T-helper 9 cell (primary cell): ENCODE measurements around the gene ALDOA.
"Not testable (repeated sequence)": the region's sequence is repeated elsewhere in the genome, so short reads cannot be mapped to it uniquely, and the experiment has no call there.

Experiments used
- DNase-seq: peaks from one replicate; pipeline ENCODE4 v3.0.0-alpha.2; 2020

Gene ALDOA

GRCh38 chr16:30091474-30092372, 26.2 kb downstream of the ALDOA start, which contains the start of gene TBX6:
Gene TBX6, minus strand, starts transcription at chr16:30091924. Its CDS starts 731 bp downstream, at chr16:30091193.
- DNase-seq, result peak; percentile 90

- DNase-seq, result peak; percentile 56
These were observed 26.9 kb downstream of the ALDOA start for GRCh38 chr16:30092373-30093010.

- no peak for DNase-seq
These were observed 29.1 kb downstream of the ALDOA start for GRCh38 chr16:30094541-30095165.

DNA sequence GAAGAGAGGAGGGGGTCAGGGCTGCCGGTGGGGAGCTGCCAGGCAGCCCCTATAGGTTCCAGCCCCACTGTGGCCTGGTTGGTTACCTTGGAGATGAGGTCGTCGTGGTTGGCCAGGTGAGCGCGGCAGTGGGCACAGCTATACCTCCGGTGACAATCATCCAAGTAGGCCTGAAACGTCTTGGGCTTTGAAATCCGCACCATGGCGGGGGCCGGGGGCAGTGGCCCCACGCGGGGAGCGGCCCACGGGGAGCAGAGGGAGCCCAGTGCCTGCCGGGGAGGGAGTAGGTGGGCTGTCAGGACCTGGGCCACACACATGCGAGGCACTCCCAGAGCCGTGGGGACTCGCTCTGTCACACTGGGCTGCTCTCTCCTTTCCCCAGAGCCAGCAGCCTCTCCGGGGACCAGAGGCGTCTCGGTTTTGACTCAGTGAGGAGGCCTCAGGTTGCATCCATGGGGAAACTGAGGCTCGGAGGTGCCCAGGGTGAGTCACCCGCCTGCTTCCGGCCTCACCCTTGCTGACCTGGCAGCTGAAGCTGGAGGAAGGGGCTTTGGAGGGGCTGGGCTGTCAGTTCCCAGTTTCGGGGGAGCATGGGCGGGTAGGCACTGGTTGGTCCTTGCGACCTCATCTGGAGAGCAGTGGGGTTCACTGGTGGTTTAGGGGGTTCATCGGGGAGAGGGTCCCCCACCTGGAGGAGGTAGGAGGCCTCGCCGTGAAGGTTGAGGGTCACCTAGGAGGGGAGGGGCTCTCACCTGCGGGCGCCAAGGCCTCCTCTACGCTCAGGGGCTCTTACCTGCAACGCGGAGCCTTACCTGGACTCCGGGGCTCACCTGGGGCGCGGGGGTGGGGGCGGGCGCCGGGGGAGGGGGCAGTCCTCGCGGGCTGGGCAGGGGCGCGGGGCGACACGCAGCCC, 29.9 kb downstream of the ALDOA start:
- no peak for DNase-seq

GRCh38 chr16:30096105-30096861, 30.7 kb downstream of the ALDOA start, which contains the start of gene YPEL3:
Gene YPEL3, minus strand, starts transcription at chr16:30096213. Its CDS starts 731 bp downstream, at chr16:30095482.
- DNase-seq, result peak; percentile 85

- DNase-seq, result no peak
These were observed 31.5 kb downstream of the ALDOA start for GRCh38 chr16:30096862-30097563.

DNA sequence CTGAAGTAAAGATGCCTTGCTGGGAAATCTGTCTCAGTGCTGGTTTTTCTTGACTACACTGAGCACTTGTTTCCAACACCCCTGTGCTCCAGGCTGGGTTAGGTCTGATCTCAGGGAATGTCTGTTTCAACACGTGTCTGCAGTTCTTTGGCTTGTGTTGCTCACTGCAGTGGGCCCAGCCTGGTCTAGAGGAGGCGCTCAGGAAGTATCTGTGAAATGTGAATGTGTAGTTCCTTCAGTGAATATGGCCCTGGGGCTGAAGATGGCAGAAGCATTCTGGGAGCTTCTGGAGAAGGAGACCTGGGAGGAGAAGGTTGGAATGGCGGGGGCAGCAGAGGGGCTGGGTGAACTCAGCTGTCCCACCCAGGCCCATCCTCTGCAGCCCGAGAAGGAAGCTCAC, 38.5 kb downstream of the ALDOA start:
- DNase-seq, result no peak

DNA sequence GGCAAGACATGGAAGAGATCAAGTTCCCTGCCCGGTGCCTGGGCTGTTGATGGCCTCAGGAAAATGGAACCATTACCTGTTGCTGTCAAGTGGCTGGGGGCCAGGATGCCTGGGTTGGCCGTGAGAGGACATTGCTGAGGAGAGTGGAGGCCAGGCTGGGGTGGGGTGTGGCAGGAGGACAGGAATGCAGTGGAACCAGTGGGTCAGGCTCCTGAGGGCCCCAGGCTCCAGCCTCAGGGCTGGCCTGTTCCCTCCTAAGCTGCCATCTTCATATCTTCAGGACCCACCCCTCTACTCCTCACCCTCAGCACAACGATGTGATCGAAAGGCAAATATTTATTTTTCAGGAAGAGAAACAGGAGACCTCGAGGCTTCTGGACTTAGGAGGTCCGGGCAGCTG, 38.9 kb downstream of the ALDOA start:
- no peak for DNase-seq

DNA sequence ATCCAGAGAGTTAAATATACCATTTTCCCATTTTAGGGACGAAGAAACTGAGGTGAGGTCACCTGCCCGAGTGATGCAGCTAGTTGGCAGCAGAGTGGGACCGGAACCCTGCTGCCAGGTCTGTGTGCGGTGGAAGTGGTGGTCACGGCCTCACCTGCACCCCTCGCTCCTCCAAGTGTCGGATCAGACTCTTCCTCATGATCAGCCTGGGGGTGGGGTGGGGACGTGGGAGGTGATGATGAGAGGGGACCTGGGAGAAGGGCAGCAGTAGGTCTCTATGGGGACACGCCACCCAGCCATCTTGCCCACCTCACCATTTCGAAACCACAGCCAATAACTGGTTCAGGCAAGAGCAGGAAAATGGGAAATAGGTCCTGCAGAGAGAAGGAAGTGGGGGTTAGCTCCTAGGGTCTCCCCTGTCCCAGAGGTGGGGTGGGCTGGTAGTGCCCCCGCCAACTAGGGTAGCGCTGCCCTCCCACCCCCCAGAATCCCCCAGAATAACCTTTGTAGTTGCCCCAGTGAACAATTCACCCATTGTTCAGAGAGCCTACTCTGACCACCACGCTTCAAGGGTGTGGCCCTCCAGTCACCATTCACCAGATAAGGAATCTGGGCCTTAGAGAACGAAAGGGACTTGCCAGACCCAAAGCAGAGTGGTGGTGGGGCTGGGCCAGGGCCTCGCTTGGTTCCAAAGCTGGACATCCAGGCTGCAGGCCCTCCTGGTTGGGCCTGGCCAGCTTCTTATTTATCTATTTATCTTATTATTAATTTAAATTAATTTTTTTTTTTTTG, 42.7 kb downstream of the ALDOA start:
- DNase-seq, result no peak

DNA sequence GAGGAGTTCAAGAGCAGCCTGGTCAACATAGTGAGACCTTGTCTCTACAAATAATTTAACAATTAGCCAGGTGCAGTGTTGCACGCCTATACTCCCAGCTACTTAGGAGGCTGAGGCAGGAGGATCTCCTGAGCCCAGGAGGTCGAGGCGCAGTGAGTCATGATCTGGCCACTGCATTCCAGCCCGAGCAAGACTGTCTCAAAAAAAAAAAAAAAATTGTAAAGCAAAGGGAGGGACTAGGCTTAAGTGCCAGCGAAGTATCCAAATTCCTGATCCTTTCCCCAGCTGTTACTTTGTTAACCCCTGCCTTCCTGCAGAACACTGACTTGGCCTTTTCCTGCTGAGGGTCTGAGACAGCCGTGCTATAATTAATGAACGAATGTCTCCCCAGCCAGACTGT, 45.1 kb downstream of the ALDOA start:
- no peak for DNase-seq

- peak; percentile 52 for DNase-seq
These were observed 46.9 kb downstream of the ALDOA start for GRCh38 chr16:30112197-30113030.

DNA sequence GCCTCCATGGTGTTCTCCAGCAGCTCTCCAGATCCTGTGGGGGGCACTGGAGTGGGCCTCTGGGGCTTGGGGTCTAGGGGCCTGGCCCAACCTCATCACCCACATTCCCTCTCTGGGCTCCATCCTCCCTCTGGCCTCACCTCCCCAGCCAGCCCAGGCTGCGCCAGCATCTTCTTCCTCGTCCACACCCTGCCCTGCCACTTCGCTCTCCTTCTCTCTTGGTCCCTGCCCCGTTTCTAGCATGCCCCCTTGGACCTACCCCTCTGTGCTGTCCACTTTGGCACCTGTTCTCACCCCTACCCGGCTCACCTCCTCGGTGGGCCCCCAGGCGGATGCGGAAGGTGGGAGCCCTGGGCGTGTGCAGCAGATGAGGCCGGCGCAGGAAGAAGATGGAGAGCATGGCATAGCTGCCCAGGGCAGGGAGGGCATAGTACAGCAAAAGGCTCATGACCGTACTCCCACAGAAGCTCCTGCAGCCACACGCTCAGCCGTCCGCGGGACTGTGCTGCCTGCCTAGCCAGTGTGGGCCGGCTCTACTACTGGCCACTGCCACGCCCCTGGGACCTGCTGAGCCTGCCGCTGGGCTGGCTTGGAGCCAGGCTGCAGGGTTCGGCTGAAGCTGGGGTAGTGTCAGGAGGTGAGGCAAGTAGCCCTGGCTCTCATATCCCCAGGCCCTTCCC, 47.6 kb downstream of the ALDOA start, which contains the start of gene GDPD3:
GDPD3 (minus strand) TSS at position 507 of the 680 bp plus-strand sequence; CDS start at position 448, 59 bp downstream.
- DNase-seq, result no peak

DNA sequence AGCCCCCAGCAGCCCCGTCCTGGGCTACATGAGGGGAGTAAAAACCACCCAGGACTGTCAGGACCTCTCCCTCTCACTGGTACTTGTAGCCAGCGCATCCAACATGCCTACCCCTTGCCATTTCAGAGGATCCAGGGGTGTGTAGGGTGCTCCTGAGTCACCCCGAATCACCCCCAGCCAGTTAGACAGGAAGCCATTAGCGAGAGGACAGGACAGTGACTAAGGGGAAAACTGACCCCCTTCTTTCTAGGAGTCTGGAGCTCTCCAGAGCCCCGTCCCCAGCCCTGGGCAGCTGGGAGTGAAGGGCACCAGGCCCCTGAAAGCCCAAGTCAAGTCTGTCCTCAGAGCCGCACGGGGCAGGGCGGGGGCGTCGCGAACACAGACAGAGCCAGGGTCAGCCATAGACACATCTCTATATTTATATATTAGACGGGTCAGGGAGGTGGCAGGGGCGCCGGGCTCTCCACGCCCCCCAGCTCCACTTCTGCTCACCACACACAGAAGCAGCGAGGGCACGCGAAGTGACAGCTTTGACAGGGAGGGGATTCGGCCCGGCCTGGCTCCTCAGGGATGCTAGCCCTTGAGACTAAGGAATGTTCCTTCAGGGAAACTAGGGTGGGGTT, 48.3 kb downstream of the ALDOA start:
- no peak for DNase-seq

GRCh38 chr16:30114411-30114810, 48.9 kb downstream of the ALDOA start:
- DNase-seq, result no peak

GRCh38 chr16:30114833-30115232, 49.3 kb downstream of the ALDOA start:
- not testable (repeated sequence) for DNase-seq

- no peak for DNase-seq
These were observed 49.7 kb downstream of the ALDOA start for GRCh38 chr16:30115238-30115637.

DNA sequence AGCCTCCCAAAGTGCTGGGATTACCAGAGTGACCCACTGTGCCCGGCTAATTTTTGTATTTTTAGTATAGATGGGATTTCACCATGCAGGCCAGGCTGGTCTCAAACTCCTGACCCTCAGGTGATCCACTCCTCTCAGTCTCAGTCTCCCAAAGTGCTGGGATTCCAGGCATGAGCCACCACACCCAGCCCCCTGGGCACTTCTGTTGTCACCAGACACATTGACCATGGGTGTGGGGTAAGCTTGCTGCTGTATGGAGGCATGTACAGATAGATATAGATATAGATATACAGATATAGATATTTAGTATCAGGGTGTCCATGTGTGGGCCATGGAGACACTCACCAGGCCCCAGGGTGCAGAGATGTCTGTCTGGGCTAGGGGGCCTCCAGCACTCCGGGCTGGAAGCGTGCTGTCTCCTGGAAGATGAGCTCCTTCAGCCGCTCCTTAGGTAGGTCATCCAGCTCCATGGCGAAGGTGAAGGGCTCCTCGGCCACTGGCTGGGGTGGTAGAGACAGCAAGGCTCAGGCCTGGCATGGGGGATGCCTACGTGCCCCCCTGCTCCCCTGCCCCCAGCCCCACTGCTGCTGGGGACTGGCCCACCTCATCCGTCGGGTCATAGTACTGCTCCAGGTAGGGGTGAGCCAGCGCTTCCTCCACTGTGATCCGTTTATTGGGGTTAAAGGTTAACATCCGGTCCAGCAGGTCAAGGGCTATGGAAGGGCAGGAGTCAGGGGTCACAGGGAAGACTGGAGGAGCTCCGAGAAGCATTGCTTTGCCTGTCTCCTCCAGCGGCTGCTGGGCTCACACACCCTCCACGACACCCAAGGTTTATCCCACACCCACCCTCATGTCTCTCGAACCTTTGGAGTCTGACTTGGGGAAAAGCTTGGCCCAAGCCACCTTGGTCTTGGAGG, 51.0 kb downstream of the ALDOA start:
- no peak for DNase-seq
